ENCODE measurements around the gene SERHL2. TPM values are rescaled to one million over a fixed set of nuclear protein-coding genes. Genes with fewer than 3 reads are reported as not detected.

The SERHL2 gene
- total RNA-seq, 1 experiment from 2014 or later = 1.0 TPM

DNA sequence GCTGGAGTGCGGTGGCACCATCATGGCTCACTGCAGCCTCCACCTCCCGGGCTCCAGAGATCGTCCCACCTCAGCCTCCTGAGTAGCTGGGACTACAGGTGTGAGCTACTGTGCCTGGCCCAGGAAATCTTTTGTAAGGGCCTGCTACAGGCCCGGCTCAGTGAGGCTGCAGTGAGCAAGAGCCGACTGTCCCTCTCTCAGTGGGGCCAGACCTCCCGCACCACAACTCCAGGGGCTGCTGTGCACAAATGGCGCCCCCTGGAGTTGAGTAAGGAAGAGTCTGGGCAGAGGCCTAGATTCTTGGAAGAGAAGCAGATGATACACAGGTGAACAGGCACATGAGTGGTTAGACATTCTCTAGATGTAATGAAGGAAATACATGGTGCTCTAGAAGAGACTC, 7.0 kb downstream of the SERHL2 start:
- Histone ChIP-seq H3K23ac (ENCODE audit: insufficient read length, low read depth, low read length) (no peak overlapping the region), H2BK120ac (ENCODE audit: low read depth, low read length, poor library complexity, severe bottlenecking) (no peak overlapping the region), H3K4ac (ENCODE audit: low read depth, low read length) (no peak overlapping the region)

More for the DNA sequence above, 7.0 kb downstream of the SERHL2 start:
- Histone ChIP-seq H3K9ac (ENCODE audit: extremely low read depth, insufficient read length, low read length) (no peak overlapping the region), H3K27ac (ENCODE audit: insufficient read length, low read depth, low read length) (no peak overlapping the region), H4K20me1 (ENCODE audit: control insufficient read depth, insufficient read depth, insufficient read length) (no peaks in the 10 kb centered on the region), H2BK20ac (ENCODE audit: low read depth, low read length, poor library complexity, severe bottlenecking) (no peak overlapping the region), H3T11ph (ENCODE audit: low read length) (no peak overlapping the region), H3K4me2 (ENCODE audit: insufficient read depth, insufficient read length, low read length) (no peak overlapping the region), H3K79me1 (ENCODE audit: insufficient read depth, low read depth, low read length, poor library complexity, severe bottlenecking) (no peaks in the 10 kb centered on the region), H3K9me3 (ENCODE audit: control insufficient read depth, low read depth, low read length) (no peaks in the 10 kb centered on the region), H3K18ac (ENCODE audit: insufficient read length, low read depth, low read length) (no peak overlapping the region), H3K79me2 (ENCODE audit: insufficient read depth, low read length) (no peaks in the 10 kb centered on the region), H4K8ac (replicated peaks; ENCODE audit: insufficient read length, low read depth, low read length) (no peak overlapping the region), H3K4me1 (ENCODE audit: insufficient read depth, low read length) (peaks cover 4% of the 10 kb centered on the region; the same call in 1 of the 2 replicates), H4K91ac (ENCODE audit: insufficient read length, low read depth, low read length) (no peak overlapping the region), H3K23me2 (ENCODE audit: insufficient read length, low read depth, low read length, poor library complexity, severe bottlenecking) (no peaks in the 10 kb centered on the region), H3K14ac (ENCODE audit: insufficient read depth, low read length) (no peak overlapping the region), H2AK5ac (ENCODE audit: insufficient read length, low read length) (no peak overlapping the region), H3K27me3 (ENCODE audit: insufficient read depth, low read length) (no peaks in the 10 kb centered on the region), H4K5ac (ENCODE audit: insufficient read length, low read depth, low read length) (no peak overlapping the region), H2AFZ (ENCODE audit: low read length) (no peak overlapping the region), H3K56ac (ENCODE audit: insufficient read length, low read depth, low read length) (no peak overlapping the region), H2BK12ac (ENCODE audit: insufficient read length, low read depth, low read length) (no peak overlapping the region), H2BK5ac (ENCODE audit: insufficient read length, low read length) (no peak overlapping the region), H2BK15ac (ENCODE audit: low read depth, low read length) (no peak overlapping the region)
- H3K4me3 Mint-ChIP-seq = no peak overlapping the region
- TF ChIP-seq, protein P1, sequence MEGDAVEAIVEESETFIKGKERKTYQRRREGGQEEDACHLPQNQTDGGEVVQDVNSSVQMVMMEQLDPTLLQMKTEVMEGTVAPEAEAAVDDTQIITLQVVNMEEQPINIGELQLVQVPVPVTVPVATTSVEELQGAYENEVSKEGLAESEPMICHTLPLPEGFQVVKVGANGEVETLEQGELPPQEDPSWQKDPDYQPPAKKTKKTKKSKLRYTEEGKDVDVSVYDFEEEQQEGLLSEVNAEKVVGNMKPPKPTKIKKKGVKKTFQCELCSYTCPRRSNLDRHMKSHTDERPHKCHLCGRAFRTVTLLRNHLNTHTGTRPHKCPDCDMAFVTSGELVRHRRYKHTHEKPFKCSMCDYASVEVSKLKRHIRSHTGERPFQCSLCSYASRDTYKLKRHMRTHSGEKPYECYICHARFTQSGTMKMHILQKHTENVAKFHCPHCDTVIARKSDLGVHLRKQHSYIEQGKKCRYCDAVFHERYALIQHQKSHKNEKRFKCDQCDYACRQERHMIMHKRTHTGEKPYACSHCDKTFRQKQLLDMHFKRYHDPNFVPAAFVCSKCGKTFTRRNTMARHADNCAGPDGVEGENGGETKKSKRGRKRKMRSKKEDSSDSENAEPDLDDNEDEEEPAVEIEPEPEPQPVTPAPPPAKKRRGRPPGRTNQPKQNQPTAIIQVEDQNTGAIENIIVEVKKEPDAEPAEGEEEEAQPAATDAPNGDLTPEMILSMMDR (conservative IDR thresholded peaks at IDR 0.05) = peak; percentile 86
- WGBS (ENCODE audit: extremely low coverage, insufficient read length, low lambda C conversion rate) = no CpG with 5 or more reads among the region's 7 CpGs
- no peak overlapping the region for H3K27ac Mint-ChIP-seq
- H3K4me1 Mint-ChIP-seq = peaks cover 9 to 21% of the 10 kb centered on the region in 2 experiments
- peaks cover 33% of the 10 kb centered on the region for H3K27me3 Mint-ChIP-seq (ENCODE audit: low read depth)
- peaks cover 0 to 9% (median 3%) of the 10 kb centered on the region in 3 experiments; a peak in 5 of 7 replicates for H3K36me3 Mint-ChIP-seq (ENCODE audit: insufficient read depth in 1 of 3, low read depth in 3 of 3)
- H3K9me3 Mint-ChIP-seq = peaks cover 0 to 3% of the 10 kb centered on the region in 2 experiments; a peak in 1 of 5 replicates
- peak; percentile 68 for DNase-seq
